Adipose tissue (tissue), 3 donors: Measurements from ENCODE around the gene WNK2. TPM values are rescaled to one million over a fixed set of nuclear protein-coding genes. Genes with fewer than 3 reads are reported as not detected.

Experiments used
- H3K27ac ChIP-seq: one replicate; pipeline ENCODE4 v1.5.1; 2013; ENCODE audit warnings: low read depth, low read length
- WGBS, 3 donors: extraction: QIAGEN DNeasy Blood & Tissue Kit; methylation state at CpG; one replicate each; pipeline ENCODE4 v1.1.7; 2013; 5-methylcytosine and 5-hydroxymethylcytosine counted together
- polyA plus RNA-seq, 3 donors: library from polyadenylated mRNA; stranded (reverse); fragments of 200-250 nt; gene quantifications; one replicate each; pipeline ENCODE4 v1.2.3, GENCODE V29; 2013
- donor health status: healthy with polysubstance abuse.
- donor health status: Bipolar disorder and iron deficiency.
- donor health status: healthy.

WNK2 gene
- polyA plus RNA-seq, 3 donors, result 1.3 to 22.2 (median 1.3) TPM

DNA sequence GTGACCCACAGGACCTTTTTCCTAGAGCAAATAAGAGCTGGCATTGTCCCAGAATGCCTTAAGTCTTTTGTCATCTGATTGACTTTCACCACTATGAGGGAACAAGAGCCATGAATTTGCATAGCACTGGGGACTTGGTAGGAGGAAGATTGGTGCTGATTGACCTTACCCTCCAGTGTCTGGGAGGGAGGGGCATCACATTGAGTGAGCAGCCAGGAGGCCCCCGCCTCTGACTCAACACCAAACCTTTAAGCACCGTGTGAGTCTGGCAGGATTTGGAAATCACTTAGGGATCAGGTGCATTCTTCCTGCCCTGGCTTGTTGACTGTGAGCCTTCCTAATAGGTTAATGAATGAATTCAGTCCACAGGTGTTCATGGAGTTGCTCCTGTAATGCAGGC lies 40.7 kb downstream of the WNK2 start:
- H3K27ac ChIP-seq, result no peak overlapping the region
- WGBS, 3 donors, result 43 to 73% (median 68%) methylated on average over 2 of the region's 2 CpGs

DNA sequence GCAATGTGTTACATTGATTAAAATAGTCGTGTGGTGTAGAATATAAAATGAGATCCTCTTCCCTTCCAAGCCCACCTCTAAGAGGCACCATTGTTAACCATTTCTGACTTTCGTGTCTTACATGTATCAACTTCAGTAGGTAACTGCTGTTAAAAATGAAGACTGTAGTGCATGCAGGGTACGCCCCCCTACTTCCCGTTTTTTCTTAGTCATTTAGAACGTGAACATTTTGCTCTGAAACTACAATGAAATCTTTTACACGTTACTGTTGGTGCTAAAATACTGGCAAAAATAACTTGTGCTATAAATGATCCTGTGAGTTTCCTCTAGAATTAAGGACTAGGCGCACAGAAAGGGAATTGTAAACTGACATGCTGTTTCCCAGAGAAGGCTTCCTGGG lies 41.5 kb downstream of the WNK2 start:
- no peak overlapping the region for H3K27ac ChIP-seq
- WGBS, 3 donors, result 56 to 75% (median 56%) methylated on average over 7 of the region's 7 CpGs

DNA sequence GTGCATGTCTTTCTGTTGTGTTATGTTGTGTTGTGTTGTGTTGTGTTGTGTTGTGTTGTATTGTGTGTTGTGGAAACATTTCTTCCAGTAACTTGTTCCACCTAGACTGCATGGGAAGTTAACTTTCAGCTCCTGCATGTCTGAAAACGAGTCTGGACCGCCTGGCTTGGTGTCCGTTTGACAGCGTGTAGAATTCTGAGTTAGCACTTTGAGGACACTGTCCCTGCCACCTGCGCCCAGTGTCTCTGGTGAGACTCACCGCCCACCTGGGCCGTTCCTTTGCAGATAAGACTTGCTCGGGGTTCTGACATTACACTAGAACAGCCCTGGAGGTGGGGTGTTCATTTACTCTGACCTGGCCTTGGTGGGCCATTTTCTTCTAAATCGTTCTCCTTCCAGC lies 42.0 kb downstream of the WNK2 start:
- H3K27ac ChIP-seq, result no peak overlapping the region
- 59 to 89% (median 88%) methylated on average over 9 of the region's 9 CpGs for WGBS, 3 donors

DNA sequence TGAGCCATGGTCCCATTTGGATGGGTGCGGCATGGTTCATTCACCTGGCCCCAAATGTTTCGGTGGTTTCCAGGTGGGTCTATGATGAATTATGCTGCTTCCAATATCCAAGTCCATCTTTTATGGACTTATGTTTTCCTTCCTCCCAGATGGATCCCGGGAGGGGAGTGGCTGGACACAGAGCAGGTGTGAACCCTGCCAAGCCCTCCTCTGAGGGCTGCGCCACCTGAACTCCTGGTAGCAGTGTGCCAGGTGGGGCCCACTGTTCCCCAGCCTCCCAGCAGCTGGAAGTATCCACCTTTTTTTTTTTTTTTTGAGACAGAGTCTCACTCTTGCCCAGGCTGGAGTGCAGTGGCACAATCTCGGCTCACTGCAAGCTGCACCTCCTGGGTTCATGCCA lies 42.9 kb downstream of the WNK2 start:
- 79 to 98% (median 85%) methylated on average over 4 to 5 of the region's 5 CpGs for WGBS, 3 donors
- H3K27ac ChIP-seq, result no peak overlapping the region

GRCh38 chr9:93228030-93228429 lies 44.1 kb downstream of the WNK2 start:
- WGBS, 3 donors, result 86 to 95% (median 90%) methylated on average over 7 of the region's 7 CpGs
- no peak overlapping the region for H3K27ac ChIP-seq

DNA sequence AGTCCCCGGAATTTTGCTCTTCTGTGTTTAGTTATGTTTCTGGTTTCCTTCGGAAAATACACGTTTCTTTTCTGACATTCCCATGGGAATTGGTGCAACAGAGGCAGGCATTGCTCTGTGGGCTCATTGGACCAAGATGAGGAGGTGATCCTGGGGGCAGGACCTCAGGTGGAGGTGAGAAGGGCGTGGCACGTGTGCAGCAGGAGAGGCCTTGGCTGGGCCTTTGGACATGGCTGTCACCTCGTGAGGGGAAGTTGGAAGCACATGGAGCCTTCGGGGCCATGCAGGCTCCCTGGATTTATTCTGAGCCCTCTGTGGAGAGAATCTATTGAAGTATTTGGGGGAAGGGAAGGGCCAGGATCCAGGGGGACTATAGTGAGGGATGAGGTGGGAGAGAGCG lies 44.5 kb downstream of the WNK2 start:
- 73 to 84% (median 78%) methylated on average over 8 of the region's 8 CpGs for WGBS, 3 donors
- H3K27ac ChIP-seq, result no peak overlapping the region

- WGBS, 3 donors, result 88 to 91% (median 88%) methylated on average over 12 to 14 of the region's 14 CpGs
- no peak overlapping the region for H3K27ac ChIP-seq
These were observed 45.7 kb downstream of the WNK2 start for GRCh38 chr9:93229636-93230035.

DNA sequence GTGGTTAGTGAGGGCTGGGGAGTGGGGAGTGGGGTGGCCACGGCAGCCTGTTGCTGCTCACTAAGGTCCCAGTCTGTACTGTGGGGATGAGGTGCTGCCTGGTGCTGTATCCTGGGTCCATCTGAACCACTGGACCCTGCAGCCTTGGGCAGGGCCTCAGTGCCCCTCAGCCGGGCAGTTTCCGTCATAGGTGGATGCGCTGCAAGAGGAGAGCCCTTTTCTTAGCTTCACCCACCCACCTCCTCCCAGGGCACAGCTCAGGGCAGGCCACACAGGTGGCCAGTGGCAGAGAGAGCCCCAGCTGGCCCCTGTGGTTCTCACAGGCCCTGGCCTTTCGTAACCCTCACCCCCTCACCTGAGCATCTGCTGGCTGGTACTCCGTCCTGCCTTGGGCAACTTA lies 46.2 kb downstream of the WNK2 start:
- no peak overlapping the region for H3K27ac ChIP-seq
- 74 to 93% (median 88%) methylated on average over 6 of the region's 6 CpGs for WGBS, 3 donors

DNA sequence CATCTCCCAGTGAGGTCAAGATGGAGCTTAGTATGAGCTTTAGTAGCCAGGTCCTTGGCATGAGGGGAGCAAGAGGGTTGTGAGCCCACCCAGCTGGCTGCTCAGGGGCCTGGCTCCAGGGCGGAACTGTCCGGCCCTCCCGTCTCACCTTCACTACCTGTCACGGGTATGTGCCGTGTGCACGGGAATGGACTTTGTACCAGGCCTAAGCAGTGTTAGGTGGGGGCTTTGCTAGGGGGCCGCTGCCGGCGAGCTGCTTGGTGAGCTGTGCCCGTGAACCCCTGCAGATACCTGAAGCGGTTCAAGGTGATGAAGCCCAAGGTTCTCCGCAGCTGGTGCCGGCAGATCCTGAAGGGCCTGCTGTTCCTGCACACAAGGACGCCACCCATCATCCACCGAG lies 46.7 kb downstream of the WNK2 start:
- WGBS, 3 donors, result 41 to 92% (median 90%) methylated on average over 15 of the region's 15 CpGs
- no peak overlapping the region for H3K27ac ChIP-seq

GRCh38 chr9:93231121-93231694 lies 47.3 kb downstream of the WNK2 start:
- no peak overlapping the region for H3K27ac ChIP-seq

DNA sequence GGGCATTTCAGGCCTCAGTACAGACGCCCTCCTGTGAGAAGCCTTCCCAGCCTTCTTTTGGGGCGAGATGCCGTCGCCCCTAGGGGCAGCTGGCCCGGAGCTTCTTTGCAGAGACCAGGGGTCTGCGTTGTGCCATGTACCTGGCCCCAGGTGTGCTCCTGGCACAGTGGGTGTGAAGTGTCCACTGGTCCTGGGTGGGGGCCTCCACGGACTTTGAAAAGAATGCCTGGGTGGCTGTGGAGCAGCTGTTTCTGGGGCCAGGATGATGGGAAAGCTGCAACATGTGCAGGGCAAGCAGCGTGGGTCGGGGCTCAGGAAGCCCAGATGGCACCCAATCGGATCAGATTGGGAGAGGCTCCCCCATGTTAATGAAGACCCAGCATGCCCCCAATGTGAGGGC lies 47.8 kb downstream of the WNK2 start:
- H3K27ac ChIP-seq, result no peak overlapping the region
- WGBS, 3 donors, result 73 to 78% (median 77%) methylated on average over 10 of the region's 10 CpGs

More at GRCh38 chr9:93231121-93231694, 47.3 kb downstream of the WNK2 start:
- WGBS, 3 donors, result 30 to 54% (median 49%) methylated on average over 16 of the region's 16 CpGs

DNA sequence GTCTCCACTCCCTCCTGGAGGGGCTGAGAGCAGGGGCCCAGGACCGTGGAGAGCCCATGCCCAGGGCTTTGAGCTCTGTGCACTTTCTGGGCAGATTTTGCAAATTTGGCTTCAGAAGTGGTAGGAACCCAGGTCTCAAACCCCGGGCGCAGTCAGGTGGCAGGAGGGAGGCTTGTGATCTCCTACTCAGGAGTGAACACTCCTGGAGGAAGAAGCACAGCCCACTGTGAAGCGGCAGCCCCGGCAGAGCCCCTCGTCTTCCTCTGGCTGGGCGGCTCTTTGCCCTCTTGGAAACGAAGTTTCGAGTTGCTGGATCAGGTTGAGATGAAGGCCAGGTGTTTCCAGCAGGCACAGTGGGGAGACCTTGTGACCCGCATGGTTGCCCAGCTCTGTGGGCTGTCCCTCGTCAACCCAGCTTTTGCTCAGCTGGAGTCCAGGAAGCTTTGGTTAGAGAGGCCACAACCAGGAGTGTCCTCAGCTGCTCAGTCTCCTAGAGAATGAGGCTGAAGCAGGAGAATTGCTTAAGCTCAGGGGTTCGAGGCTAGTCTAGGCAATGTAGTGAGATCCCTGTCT lies 48.5 kb downstream of the WNK2 start:
- H3K27ac ChIP-seq, result no peak overlapping the region
- WGBS, 3 donors, result 62 to 78% (median 76%) methylated on average over 12 of the region's 12 CpGs

- no peak overlapping the region for H3K27ac ChIP-seq
- WGBS, 3 donors, result 64 to 75% (median 66%) methylated on average over 6 to 7 of the region's 7 CpGs
These were observed 49.1 kb downstream of the WNK2 start for GRCh38 chr9:93233033-93233432.

GRCh38 chr9:93234600-93234999 lies 50.7 kb downstream of the WNK2 start:
- WGBS, 3 donors, result 64 to 93% (median 92%) methylated on average over 15 of the region's 15 CpGs
- H3K27ac ChIP-seq, result no peak overlapping the region

DNA sequence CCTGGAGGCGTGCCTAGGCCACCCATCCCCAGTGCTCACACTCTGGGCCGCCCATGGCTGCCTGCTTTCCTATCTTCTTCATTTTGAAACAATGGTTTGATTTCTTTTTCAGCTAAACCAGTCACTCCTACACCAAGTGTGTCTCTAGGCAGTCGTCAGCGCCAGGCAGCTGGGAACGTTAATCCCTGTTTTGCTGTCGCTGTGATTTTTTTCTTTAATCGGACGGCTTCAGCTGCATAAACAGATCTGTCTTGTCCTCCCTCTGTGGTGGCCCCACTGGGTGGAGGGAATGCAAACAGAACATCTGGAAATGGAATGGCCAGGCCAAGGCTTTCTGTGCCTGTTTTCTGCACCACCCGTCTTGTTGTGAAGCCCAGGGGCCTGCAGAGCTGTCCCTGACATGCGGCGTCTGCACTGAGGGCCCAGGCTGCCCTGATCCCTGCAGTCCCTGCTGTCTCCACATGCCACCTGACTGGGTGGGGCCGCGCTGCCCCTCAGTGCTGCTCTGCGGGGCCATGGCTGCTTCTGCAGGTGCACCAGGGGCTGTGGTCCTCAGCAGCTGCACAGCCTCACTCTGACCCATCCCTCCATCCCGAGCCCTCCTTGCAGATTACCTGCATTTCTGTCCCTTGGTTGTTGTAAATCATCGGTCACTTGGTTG lies 51.5 kb downstream of the WNK2 start:
- 77 to 81% (median 78%) methylated on average over 16 of the region's 16 CpGs for WGBS, 3 donors
- H3K27ac ChIP-seq, result no peak overlapping the region

DNA sequence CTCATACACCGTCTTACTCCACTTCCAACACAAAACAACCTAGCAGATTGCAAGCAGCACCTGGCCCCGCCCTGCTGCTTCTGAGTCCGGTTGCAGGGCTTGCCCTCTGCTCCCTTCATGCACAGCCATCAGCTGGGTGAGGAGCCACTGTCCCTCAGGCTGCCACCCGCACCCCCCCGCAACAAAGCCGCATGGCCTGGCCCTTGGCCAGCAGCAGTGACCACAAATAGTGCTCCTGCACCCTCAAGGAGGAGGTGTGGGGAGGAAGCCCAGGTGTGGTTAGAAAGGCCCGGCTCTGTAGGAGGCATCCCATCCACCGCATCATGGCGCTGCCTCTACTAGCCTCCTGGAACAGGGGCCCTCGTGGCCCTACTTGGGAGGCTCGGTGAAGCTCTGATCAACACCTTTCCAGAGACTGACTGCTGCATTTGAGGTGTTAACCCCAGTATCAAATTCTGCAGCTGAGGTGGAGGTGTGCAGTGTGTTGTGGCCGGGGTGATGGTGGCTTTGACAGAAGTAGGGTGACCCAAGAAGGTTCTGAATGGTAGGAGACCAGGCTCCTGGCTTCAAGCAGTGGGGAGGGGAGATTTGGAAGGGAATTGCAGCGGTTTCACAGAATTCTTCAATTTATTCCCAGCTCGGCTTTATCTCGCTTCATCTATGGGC lies 52.7 kb downstream of the WNK2 start:
- WGBS, 3 donors, result 78 to 87% (median 86%) methylated on average over 15 of the region's 15 CpGs
- no peak overlapping the region for H3K27ac ChIP-seq

GRCh38 chr9:93237540-93237939 lies 53.6 kb downstream of the WNK2 start:
- no peak overlapping the region for H3K27ac ChIP-seq
- WGBS, 3 donors, result 67 to 78% (median 72%) methylated on average over 2 of the region's 2 CpGs

DNA sequence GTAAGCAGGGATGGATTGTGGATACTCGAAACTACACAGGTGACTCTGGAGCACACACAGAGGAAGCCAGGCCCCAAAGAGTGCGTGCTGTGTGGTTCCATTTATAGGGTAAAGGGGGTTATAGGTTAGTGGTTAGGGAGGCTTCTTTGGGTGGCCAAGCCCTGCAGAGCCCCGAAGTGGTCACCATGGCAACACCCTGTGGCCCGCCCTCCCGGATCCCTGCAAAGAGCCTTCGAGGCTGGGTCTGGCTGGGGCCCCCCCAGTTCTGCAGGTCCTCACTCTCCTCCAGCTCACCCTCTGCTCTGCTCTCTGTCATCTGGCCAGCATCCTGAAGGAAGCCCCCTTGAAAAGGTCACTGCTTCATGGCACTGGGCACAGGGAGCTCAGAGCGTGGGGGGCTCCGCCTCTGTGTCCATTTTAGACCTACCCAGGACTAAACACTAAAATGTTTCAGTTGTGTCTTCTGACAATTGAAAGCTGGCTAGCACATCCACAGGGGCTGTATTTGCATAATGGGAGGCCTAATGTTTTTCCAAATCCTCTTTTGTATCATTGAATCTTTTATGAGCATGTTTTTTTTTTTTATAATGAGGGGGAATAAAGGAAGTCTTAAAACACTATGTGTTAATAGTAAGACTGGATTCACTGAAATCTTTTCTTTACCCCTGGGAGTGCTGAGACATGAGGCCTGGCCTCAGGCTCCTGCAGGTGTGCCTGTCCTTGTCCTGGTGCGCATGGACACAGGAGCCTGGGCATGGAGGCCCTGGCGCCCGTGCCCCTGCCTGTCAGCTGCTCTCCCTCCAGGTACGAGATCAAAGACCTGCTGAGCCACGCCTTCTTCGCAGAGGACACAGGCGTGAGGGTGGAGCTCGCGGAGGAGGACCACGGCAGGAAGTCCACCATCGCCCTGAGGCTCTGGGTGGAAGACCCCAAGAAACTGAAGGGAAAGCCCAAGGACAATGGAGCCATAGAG lies 55.3 kb downstream of the WNK2 start:
- WGBS, 3 donors, result 91 to 93% (median 92%) methylated on average over 18 to 19 of the region's 19 CpGs
- H3K27ac ChIP-seq, result no peak overlapping the region
